Astrocyte (in vitro differentiated cells and primary cell): ENCODE results near the gene PRSS36.

Source experiments
- EZH2 ChIP-seq: IDR thresholded peaks from 2 replicates; pipeline ENCODE4 v1.6.1; 2012; ENCODE audit warnings: mild to moderate bottlenecking, low read length, inconsistent platforms; ENCODE audit not compliant: insufficient read depth
- TF ChIP-seq, protein P1 (sequence below): IDR thresholded peaks from 2 replicates; pipeline ENCODE4 v1.5.1; 2011; ENCODE audit warnings: low read depth, mild to moderate bottlenecking, inconsistent platforms, low read length, moderate library complexity; ENCODE audit not compliant: insufficient read depth

DNA sequence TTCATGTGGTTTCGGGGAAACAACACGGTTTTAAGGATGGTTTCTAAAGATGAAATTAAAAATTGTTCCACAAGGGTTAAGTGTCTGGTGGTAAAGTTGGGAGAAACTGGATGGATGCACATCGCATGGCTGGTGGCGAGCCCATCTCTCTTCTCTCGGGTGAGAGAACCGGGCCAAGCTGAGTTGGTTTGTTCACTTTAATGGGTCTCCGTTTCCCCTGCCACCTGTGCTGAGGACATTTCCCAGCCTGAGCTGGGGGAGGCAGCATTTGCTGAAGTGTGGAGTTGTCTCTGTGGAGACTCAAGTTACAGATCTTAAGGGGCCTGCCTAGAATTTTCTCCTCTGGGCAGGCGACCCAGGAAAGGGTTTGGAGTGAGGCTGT lies 37.9 kb upstream of the PRSS36 start:
- TF ChIP-seq, protein P1, sequence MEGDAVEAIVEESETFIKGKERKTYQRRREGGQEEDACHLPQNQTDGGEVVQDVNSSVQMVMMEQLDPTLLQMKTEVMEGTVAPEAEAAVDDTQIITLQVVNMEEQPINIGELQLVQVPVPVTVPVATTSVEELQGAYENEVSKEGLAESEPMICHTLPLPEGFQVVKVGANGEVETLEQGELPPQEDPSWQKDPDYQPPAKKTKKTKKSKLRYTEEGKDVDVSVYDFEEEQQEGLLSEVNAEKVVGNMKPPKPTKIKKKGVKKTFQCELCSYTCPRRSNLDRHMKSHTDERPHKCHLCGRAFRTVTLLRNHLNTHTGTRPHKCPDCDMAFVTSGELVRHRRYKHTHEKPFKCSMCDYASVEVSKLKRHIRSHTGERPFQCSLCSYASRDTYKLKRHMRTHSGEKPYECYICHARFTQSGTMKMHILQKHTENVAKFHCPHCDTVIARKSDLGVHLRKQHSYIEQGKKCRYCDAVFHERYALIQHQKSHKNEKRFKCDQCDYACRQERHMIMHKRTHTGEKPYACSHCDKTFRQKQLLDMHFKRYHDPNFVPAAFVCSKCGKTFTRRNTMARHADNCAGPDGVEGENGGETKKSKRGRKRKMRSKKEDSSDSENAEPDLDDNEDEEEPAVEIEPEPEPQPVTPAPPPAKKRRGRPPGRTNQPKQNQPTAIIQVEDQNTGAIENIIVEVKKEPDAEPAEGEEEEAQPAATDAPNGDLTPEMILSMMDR: no peak
- TF ChIP-seq EZH2: no peak
